GM03348 (cell line): ENCODE measurements around the gene THADA.
A peak's percentile ranks its signal among the peaks of the same experiment; 100 is the strongest.

Source experiments
- DNase-seq: peaks from one replicate; pipeline ENCODE4 v3.0.0; 2012; ENCODE audit warnings: low spot score

THADA gene

DNA sequence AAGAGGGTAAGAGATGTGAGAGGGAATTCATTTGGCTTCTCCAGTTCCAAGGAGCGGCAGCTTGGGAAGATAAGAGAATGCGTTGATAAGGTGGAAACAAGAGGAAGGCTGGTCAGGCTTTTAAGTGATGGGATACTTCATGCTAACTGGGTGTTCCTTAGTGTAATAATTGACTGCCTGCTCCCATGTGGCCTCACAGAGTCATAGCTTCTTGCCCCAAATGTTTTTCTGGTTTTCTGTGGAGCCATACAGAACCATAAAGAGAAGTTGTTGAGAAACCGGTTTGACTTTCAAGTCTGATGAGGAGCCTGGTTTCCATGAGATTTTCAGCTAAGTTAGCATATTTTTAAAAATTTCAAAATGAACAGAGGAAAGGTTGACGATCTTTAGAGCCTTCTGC, 272.0 kb downstream of the THADA start:
- DNase-seq, result no peak

GRCh38 chr2:43321446-43321845, 274.4 kb downstream of the THADA start:
- no peak for DNase-seq

DNA sequence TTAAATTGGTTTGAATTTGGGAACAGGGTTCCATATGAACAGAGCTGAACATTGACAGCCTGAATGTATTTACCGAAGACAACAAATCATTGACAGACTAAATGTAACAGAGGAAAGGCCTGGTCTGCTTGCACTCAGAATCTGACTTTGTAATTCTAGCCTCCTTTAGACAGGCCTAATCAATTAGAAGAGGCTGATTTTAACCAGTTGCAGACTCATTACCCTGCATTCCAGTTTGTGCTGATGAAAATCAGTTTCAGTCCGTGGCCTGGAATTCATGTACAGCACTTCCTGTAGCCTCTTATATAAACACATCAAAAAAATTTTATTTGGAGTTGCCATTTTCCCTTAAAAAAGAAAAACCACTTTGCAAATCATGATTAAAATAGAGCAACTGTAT, 276.3 kb downstream of the THADA start:
- no peak for DNase-seq

DNA sequence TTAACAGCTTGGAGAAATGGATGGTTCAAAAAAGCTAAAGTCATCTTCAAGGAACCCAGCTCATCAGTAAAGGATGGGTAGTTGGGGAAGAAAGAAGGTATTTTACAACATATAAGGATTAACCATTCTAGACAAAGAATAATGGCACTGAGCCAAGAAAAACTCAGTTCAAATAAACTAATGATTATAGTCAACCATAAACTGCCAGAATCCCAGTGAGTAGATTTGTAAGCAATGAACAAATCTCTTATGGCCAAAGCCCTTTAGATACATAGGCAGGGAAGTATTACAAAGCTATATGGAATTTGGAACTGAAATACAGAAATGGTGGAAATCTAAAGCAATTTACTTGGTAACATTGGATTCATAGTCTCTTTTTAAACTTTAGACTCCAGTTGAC, 277.0 kb downstream of the THADA start:
- DNase-seq, result no peak

- no peak for DNase-seq
Observed at GRCh38 chr2:43317680-43318079, 278.2 kb downstream of the THADA start.

- DNase-seq, result no peak
Observed at GRCh38 chr2:43317194-43317593, 278.6 kb downstream of the THADA start.

DNA sequence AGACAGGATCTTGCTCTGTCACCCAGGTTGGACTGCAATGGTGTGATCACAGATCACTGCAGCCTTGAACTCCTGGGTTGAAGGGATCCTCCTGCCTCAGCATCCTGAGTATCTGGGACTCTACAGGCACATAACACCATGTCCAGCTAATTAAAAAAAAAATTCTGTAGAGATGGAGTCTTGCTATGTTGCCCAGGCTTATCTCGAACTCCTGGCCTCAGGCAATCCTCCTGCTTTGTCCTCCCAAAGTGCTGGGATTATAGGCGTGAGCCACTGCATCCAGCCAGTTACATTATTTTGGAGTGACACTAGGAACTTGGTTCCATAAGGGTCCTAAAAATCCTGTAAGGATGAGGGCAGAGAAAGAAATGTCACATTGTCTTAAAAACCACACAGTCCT, 280.4 kb downstream of the THADA start:
- DNase-seq, result no peak

- no peak for DNase-seq
Observed at GRCh38 chr2:43314299-43314927, 281.4 kb downstream of the THADA start.

DNA sequence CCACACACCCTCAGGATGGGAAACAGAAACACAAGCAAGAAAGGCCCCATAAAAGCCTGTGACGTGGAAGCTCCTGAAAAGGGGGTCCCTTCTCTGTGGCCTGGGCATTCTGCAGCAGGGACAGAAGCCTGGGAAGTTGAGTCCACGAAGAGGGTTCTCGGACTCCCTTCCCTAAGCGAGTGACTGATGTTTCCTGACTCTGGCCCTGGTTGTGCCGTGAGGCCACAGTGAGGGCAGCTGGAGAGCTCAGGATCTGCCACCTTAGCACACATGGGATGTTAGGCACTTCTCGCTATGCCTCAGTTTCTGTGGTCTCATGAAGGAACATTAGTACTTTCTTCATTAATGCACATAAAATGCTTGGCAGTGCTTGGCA, 282.2 kb downstream of the THADA start:
- no peak for DNase-seq

DNA sequence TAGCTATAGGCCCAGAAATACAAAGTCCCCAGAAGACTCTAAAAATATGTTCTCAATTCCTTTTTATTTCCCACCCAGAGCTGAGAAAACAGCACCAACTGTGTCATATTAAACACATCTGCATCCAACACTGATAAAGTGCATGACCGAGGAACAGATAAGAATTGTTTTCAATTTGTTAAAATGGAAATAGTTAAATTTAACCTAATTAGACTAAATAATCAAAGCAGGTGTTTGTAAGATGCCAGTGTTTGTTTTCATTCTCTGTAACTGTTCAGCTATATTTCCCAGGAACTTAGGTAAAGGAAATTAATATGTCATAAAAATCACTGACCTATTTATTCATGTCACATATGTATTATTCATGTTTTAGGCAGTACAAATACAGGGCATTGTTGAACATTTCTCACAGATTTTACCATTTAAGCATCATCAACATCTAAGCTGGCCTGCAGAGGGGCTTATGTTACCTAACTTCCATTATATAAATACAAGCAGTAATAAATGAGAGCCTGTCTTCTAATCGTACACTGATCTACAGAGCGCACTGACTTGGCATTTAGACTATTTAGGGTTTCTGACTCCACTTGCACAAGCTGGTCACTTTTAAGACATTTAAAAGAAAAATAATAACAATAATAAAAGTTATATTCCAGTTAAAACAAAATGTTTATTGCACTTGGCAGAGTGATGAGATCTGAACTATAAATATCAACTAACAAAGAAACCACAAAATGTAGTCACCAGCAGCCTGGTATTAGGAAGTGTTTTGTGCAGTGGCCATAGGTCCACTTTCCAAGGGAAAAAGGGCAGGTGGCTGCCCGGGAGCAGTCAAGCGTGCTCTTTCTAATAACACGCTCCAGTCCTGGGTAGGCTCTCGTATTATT, 282.8 kb downstream of the THADA start:
- DNase-seq, result peak; percentile 67

DNA sequence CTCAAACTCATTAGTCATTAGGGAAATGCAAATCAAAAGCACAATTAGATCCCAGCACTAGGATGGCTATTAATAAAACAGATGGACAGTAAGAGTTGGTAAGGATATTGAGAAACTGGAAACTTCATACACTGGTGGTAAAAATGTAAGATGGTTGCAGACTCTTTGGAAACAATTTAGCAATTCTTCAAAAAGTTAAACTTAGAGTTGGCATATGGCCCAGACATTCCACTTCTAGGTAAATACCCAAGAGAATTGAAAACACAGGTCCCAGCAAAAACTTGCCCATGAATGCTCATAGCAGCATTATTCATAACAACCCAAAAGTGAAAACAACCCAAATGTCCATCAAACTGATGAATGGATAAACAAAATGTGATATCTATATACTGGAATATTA, 284.6 kb downstream of the THADA start:
- no peak for DNase-seq

DNA sequence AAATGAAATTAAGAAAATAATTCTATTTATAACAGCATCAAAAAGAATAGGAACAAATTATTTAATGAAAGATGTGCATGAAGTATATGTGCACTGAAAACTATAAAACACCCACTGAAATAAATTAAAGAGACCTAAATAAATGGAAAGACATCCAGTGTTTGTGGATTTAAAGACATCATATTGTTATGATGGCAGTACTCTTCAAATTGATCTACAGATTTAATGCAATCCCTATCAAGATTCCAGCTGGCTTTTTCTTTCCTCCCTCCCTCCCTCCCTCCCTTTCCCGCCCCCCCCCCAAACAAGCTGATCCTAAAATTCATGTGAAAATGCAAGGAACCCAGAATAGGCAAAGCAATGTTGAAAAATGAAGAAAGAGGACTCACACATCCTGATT, 285.9 kb downstream of the THADA start:
- no peak for DNase-seq

GRCh38 chr2:43307973-43308372, 287.9 kb downstream of the THADA start:
- no peak for DNase-seq

DNA sequence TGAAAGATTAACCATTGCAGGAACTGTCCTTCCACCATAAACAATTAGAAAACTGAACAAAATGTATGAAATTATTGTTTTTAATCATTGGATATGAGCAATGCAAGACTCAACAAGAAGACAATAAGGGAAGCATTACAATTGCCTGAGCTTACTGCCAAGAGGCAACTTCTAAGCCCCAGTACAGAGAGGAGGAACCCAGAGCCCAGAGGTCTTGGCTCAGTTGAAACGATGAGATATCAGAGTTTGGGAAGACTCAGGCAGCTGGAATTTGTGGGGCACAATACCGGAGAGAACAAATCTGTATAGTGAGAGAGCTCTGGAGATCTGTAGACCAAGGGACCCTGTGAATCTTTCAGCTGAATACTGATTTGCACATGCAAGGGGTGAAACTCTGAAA, 288.8 kb downstream of the THADA start:
- DNase-seq, result no peak

DNA sequence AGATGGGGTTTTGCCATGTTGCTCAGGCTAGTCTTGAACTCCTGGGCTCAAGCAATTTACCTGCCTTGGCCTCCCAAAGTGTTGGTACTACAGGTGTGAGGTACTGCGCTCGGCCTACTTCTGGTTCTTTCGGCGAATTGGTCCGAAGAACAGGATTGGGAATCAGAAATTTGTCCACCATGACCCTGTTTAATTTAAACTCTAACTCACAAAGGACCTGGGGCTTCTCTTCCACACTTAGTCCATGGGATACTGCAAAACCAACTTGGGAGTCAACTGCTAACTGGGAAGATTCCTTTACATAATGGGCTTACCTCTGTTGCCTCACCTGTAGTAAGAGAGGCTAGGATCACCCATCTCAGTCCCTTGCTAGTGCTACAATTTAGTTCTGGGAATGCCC, 289.6 kb downstream of the THADA start:
- no peak for DNase-seq

GRCh38 chr2:43305517-43305916, 290.3 kb downstream of the THADA start:
- DNase-seq, result no peak

DNA sequence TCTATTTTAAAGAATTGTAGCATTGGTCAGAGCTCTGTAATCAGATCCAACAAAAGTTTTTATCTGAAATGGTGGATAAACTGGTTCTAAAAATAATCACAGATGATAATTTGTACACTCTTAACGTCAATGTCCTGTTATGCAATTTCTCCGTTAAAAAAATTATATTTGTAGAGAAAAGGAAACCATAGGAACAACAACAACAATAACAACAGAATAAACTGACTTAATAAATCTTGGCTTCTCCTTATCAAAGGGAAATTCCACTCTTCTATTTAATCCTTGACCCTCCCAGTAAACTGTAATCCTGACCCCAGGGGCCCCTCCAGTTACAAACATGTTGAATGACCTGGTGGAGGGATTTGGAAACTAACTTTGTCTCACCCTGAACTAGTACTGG, 290.8 kb downstream of the THADA start:
- DNase-seq, result no peak

GRCh38 chr2:43303889-43304288, 291.9 kb downstream of the THADA start:
- DNase-seq, result no peak

DNA sequence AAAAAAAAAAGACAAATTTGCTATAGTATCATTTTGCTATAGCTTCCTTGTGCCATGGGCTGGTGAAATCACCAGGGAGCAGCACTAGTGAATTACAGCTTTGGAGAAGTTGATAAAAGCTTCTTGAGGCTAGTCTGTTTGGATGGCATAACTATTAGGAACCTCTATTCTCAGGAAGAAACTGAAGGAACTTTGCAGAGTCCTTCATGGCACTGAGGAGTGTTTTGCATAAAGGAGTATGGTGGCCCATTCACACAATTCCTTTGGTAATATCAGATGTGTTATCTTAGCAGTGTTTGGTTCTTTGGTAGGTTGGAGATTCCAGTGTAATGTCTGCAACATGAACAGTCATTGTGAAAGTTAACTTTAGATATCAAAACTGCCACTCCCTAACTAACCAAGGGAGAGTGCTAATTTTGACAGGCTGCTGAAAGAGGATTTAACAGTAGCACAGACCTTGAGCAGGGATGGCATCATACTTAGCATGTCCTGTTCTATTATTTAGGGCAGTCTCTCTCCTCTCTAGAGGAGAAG, 292.8 kb downstream of the THADA start:
- DNase-seq, result no peak

GRCh38 chr2:43302182-43302960, 293.5 kb downstream of the THADA start:
- DNase-seq, result no peak

- no peak for DNase-seq
Observed at GRCh38 chr2:43300781-43301583, 294.9 kb downstream of the THADA start.

GRCh38 chr2:43300222-43300621, 295.6 kb downstream of the THADA start:
- DNase-seq, result no peak
